Esophagus squamous epithelium (tissue), 5 donors: Measurements from ENCODE around the gene SYS1. TPM values are rescaled to one million over a fixed set of nuclear protein-coding genes. Genes with fewer than 3 reads are reported as not detected.
"Not testable (repeated sequence)": the region's sequence is repeated elsewhere in the genome, so short reads cannot be mapped to it uniquely, and the experiment has no call there.

Experiments used
- DNase-seq: peaks from one replicate; lab custom pipeline; 2025; lab: John Stamatoyannopoulos, UW
- H3K27ac ChIP-seq, 4 donors: fragments of 200-600 bp; sonication (generic); one replicate each; pipeline ENCODE4 v1.5.1; 2016 to 2019; ENCODE audit warnings: mild to moderate bottlenecking in 1 of 4
- H3K27me3 ChIP-seq, 4 donors: fragments of 200-600 bp; sonication (generic); 1 replicate in 3 of 4; 2 replicates in 1 of 4; pipeline versions ENCODE4 v1.5.1 to v1.6.0; 2017 to 2021; ENCODE audit warnings: antibody characterized with exemption in 1 of 4
- H3K36me3 ChIP-seq, 3 donors: fragments of 200-600 bp; sonication (generic); one replicate each; pipeline ENCODE4 v1.5.1; 2016 to 2019
- H3K4me1 ChIP-seq, 3 donors: fragments of 200-600 bp; sonication (generic); one replicate each; pipeline ENCODE4 v1.5.1; 2017 to 2019
- H3K4me3 ChIP-seq, 4 donors: fragments of 200-600 bp; sonication (generic); 1 replicate in 3 of 4; 2 replicates in 1 of 4; pipeline ENCODE4 v1.5.1; 2016 to 2019; ENCODE audit warnings: mild to moderate bottlenecking in 2 of 4, moderate library complexity in 1 of 4
- H3K9me3 ChIP-seq, 3 donors: fragments of 200-600 bp; sonication (generic); one replicate each; pipeline ENCODE4 v1.5.1; 2016 to 2019
- CTCF ChIP-seq, 6 experiments: fragments of 450-650 bp in 4 of 6; fragments of 200-600 bp in 2 of 6; sonication (generic) in 2 of 6; IDR thresholded peaks; one replicate each; pipeline ENCODE4 v1.5.1; 2016 to 2019; ENCODE audit warnings: antibody characterized with exemption in 6 of 6, mild to moderate bottlenecking in 4 of 6, moderate library complexity in 4 of 6
- POLR2A ChIP-seq, 4 donors: fragments of 450-650 bp; IDR thresholded peaks; one replicate each; pipeline ENCODE4 v1.6.1; 2017; ENCODE audit warnings: antibody characterized with exemption in 4 of 4, mild to moderate bottlenecking in 4 of 4, moderate library complexity in 3 of 4
- WGBS, 2 donors: methylation state at CpG; one replicate each; pipeline ENCODE4 v1.1.5; 2018; 5-methylcytosine and 5-hydroxymethylcytosine counted together
- intact Hi-C: fragments of 100-400 bp; cut with DNase I; formaldehyde crosslinking; loops from one replicate; pipeline ENCODE4 v1.15.0; 2022
- total RNA-seq, 4 donors: library from RNA; depleted of rRNA; stranded (reverse); fragments of >200 nt; gene quantifications; one replicate each; pipeline ENCODE4 v1.1.0, GENCODE V29; 2016
- donor health status: DM: yes; HTN: yes; CAD: no.

Gene SYS1
- total RNA-seq, 4 donors from 2014 or later: 22.3 to 32.4 (median 27.0) TPM

GRCh38 chr20:45350217-45350616, 12.7 kb upstream of the SYS1 start:
- TF ChIP-seq POLR2A (IDR thresholded peaks at IDR 0.05) (no peak), CTCF (IDR thresholded peaks at IDR 0.05) (no peak)
- Histone ChIP-seq H3K9me3 (no peaks in the 10 kb centered on the region), H3K27me3 (peaks cover 0 to 5% (median 0%) of the 10 kb centered on the region in 4 donors), H3K4me3 (no peak overlapping the region), H3K27ac (no peak overlapping the region), H3K36me3 (no peaks in the 10 kb centered on the region), H3K4me1 (peaks cover 20 to 43% (median 25%) of the 10 kb centered on the region in 3 donors)
- intact Hi-C loops: no loop called here
- 43 to 55% methylated on average over 1 of the region's 1 CpG for WGBS, 2 donors
- no peak for DNase-seq

- H3K4me1 ChIP-seq: peaks cover 17 to 43% (median 24%) of the 10 kb centered on the region in 3 donors
- intact Hi-C loops, DNase-seq, H3K4me3 ChIP-seq, H3K9me3 ChIP-seq, H3K27me3 ChIP-seq, H3K36me3 ChIP-seq, H3K27ac ChIP-seq: not testable (repeated sequence)
- 89 to 95% methylated on average over 10 of the region's 10 CpGs for WGBS, 2 donors
Measured at GRCh38 chr20:45350795-45351194, 12.2 kb upstream of the SYS1 start.

GRCh38 chr20:45352729-45353128, 10.2 kb upstream of the SYS1 start:
- H3K27me3 ChIP-seq: peaks cover 0 to 5% (median 0%) of the 10 kb centered on the region in 4 donors
- no peaks in the 10 kb centered on the region for H3K9me3 ChIP-seq
- H3K4me3 ChIP-seq: no peak overlapping the region
- TF ChIP-seq CTCF (IDR thresholded peaks at IDR 0.05): no peak
- TF ChIP-seq POLR2A (IDR thresholded peaks at IDR 0.05): no peak
- DNase-seq: no peak
- H3K27ac ChIP-seq: no peak overlapping the region
- H3K36me3 ChIP-seq: no peaks in the 10 kb centered on the region
- peaks cover 11 to 42% (median 19%) of the 10 kb centered on the region in 3 donors for H3K4me1 ChIP-seq
- WGBS, 2 donors: 86 to 88% methylated on average over 3 of the region's 3 CpGs
- intact Hi-C loops: no loop called here

- Histone ChIP-seq H3K27ac (peak overlapping the region in 1 of 4 donors; percentile 3), H3K27me3 (no peaks in the 10 kb centered on the region), H3K9me3 (no peaks in the 10 kb centered on the region), H3K4me1 (peaks cover 20 to 46% (median 29%) of the 10 kb centered on the region in 3 donors), H3K4me3 (no peak overlapping the region), H3K36me3 (no peaks in the 10 kb centered on the region)
- 82 to 86% methylated on average over 1 of the region's 1 CpG for WGBS, 2 donors
- intact Hi-C loops: no loop called here
- TF ChIP-seq POLR2A (IDR thresholded peaks at IDR 0.05) (no peak), CTCF (IDR thresholded peaks at IDR 0.05) (no peak)
- no peak for DNase-seq
Measured at GRCh38 chr20:45353746-45354145, 9.2 kb upstream of the SYS1 start.

- no peak for DNase-seq
- no peaks in the 10 kb centered on the region for H3K27me3 ChIP-seq
- intact Hi-C loops: no loop called here
- H3K36me3 ChIP-seq: no peaks in the 10 kb centered on the region
- TF ChIP-seq POLR2A (IDR thresholded peaks at IDR 0.05) (no peak), CTCF (IDR thresholded peaks at IDR 0.05) (no peak)
- WGBS, 2 donors: 56 to 63% methylated on average over 9 of the region's 9 CpGs
- H3K4me3 ChIP-seq: no peak overlapping the region
- H3K4me1 ChIP-seq: peaks cover 23 to 49% (median 38%) of the 10 kb centered on the region in 3 donors
- H3K9me3 ChIP-seq: no peaks in the 10 kb centered on the region
- peak overlapping the region; percentile 35 to 73 (median 50) for H3K27ac ChIP-seq
Measured at GRCh38 chr20:45354423-45355208, 8.3 kb upstream of the SYS1 start.
